GM21526 (cell line): Measurements from ENCODE around the gene BCL2L13.

Experiments
- ATAC-seq: cut with Tn5 transposase; IDR thresholded peaks from one replicate; pipeline ENCODE4 v1.9.1; 2021; ENCODE audit warnings: moderate library complexity; ENCODE audit not compliant: unreplicated experiment, low FRiP score

BCL2L13 gene

GRCh38 chr22:17638432-17639246, at the start of gene BCL2L13:
Gene BCL2L13 (plus strand): TSS chr22:17638757. CDS start chr22:17655712, 16,955 bp downstream.
- peak; percentile 85 for ATAC-seq

- ATAC-seq, result no peak
Observed at GRCh38 chr22:17589810-17590375, 48.7 kb upstream of the BCL2L13 start.

GRCh38 chr22:17590586-17590985, 48.0 kb upstream of the BCL2L13 start:
- no peak for ATAC-seq

- ATAC-seq, result no peak
Observed at GRCh38 chr22:17592201-17592600, 46.4 kb upstream of the BCL2L13 start.

GRCh38 chr22:17596226-17596625, 42.3 kb upstream of the BCL2L13 start:
- ATAC-seq, result no peak

- ATAC-seq, result no peak
Observed at GRCh38 chr22:17597217-17597616, 41.3 kb upstream of the BCL2L13 start.

- no peak for ATAC-seq
Observed at GRCh38 chr22:17598318-17598717, 40.2 kb upstream of the BCL2L13 start.

GRCh38 chr22:17601031-17601430, 37.5 kb upstream of the BCL2L13 start:
- no peak for ATAC-seq

- ATAC-seq, result no peak
Observed at GRCh38 chr22:17603668-17604067, 34.9 kb upstream of the BCL2L13 start.

- no peak for ATAC-seq
Observed at GRCh38 chr22:17606496-17606895, 32.1 kb upstream of the BCL2L13 start.

- ATAC-seq, result no peak
Observed at GRCh38 chr22:17607891-17608521, 30.6 kb upstream of the BCL2L13 start.

- ATAC-seq, result no peak
Observed at GRCh38 chr22:17612057-17612456, 26.5 kb upstream of the BCL2L13 start.

- no peak for ATAC-seq
Observed at GRCh38 chr22:17613280-17613679, 25.3 kb upstream of the BCL2L13 start.

GRCh38 chr22:17627961-17628405, 10.6 kb upstream of the BCL2L13 start:
- ATAC-seq, result no peak

GRCh38 chr22:17628406-17629172, 10.0 kb upstream of the BCL2L13 start, which contains the start of gene ATP6V1E1:
Gene ATP6V1E1 (minus strand): TSS chr22:17628749. CDS start chr22:17628635, 114 bp downstream.
- ATAC-seq, result peak; percentile 97

- ATAC-seq, result no peak
Observed at GRCh38 chr22:17629173-17629489, 9.4 kb upstream of the BCL2L13 start.

- no peak for ATAC-seq
Observed at GRCh38 chr22:17629641-17630040, 8.9 kb upstream of the BCL2L13 start.

- no peak for ATAC-seq
Observed at GRCh38 chr22:17631076-17631565, 7.4 kb upstream of the BCL2L13 start.

GRCh38 chr22:17633217-17633997, 5.2 kb upstream of the BCL2L13 start:
- no peak for ATAC-seq

- no peak for ATAC-seq
Observed at GRCh38 chr22:17633998-17634323, 4.6 kb upstream of the BCL2L13 start.
